ENCODE results near the gene TSPAN18.
A peak's percentile ranks its signal among the peaks of the same experiment; 100 is the strongest.

TSPAN18 gene

GRCh38 chr11:44760917-44761550 is 34.3 kb downstream of the TSPAN18 start:
- no peak overlapping the region for H3K4me3 ChIP-seq (ENCODE audit: control insufficient read depth, low read depth, low read length)
- DNase-seq (ENCODE audit: low read depth), result peak; percentile 88
- no peak for TF ChIP-seq CTCF (conservative IDR thresholded peaks at IDR 0.05; ENCODE audit: control insufficient read depth, insufficient read depth, low read depth, low read length)

GRCh38 chr11:44761551-44761961 is 34.8 kb downstream of the TSPAN18 start:
- DNase-seq (ENCODE audit: low read depth), result no peak
- no peak for TF ChIP-seq CTCF (conservative IDR thresholded peaks at IDR 0.05; ENCODE audit: control insufficient read depth, insufficient read depth, low read depth, low read length)

GRCh38 chr11:44763121-44763820 is 36.5 kb downstream of the TSPAN18 start:
- H3K4me3 ChIP-seq (ENCODE audit: control insufficient read depth, low read depth, low read length), result no peak overlapping the region
- no peak for DNase-seq (ENCODE audit: low read depth)
- no peak for TF ChIP-seq CTCF (conservative IDR thresholded peaks at IDR 0.05; ENCODE audit: control insufficient read depth, insufficient read depth, low read depth, low read length)

More at GRCh38 chr11:44761551-44761961, 34.8 kb downstream of the TSPAN18 start:
- H3K4me3 ChIP-seq (ENCODE audit: control insufficient read depth, low read depth, low read length), result no peak overlapping the region

GRCh38 chr11:44764583-44764982 is 37.8 kb downstream of the TSPAN18 start:
- DNase-seq (ENCODE audit: low read depth), result no peak
- no peak for TF ChIP-seq CTCF (conservative IDR thresholded peaks at IDR 0.05; ENCODE audit: control insufficient read depth, insufficient read depth, low read depth, low read length)
- H3K4me3 ChIP-seq (ENCODE audit: control insufficient read depth, low read depth, low read length), result no peak overlapping the region

GRCh38 chr11:44765026-44765595 is 38.3 kb downstream of the TSPAN18 start:
- no peak for TF ChIP-seq CTCF (conservative IDR thresholded peaks at IDR 0.05; ENCODE audit: control insufficient read depth, insufficient read depth, low read depth, low read length)
- no peak overlapping the region for H3K4me3 ChIP-seq (ENCODE audit: control insufficient read depth, low read depth, low read length)
- no peak for DNase-seq (ENCODE audit: low read depth)

GRCh38 chr11:44765676-44766075 is 38.9 kb downstream of the TSPAN18 start:
- H3K4me3 ChIP-seq (ENCODE audit: control insufficient read depth, low read depth, low read length), result no peak overlapping the region
- no peak for DNase-seq (ENCODE audit: low read depth)
- TF ChIP-seq CTCF (conservative IDR thresholded peaks at IDR 0.05; ENCODE audit: control insufficient read depth, insufficient read depth, low read depth, low read length), result no peak

Measured in fibroblast of mammary gland (primary cell).